HepG2 (cell line): ENCODE results near the gene GAL3ST3. TPM values are rescaled to one million over a fixed set of nuclear protein-coding genes. Genes with fewer than 3 reads are reported as not detected.
A peak's percentile ranks its signal among the peaks of the same experiment; 100 is the strongest.

Experiments
- ATAC-seq: fragments of 200-7000 bp; cut with Tn5 transposase; 3 replicates; pipeline ENCODE4 v1.9.1; 2020; ENCODE audit warnings: mild to moderate bottlenecking, moderate library complexity
- BruUV-seq: library from RNA; stranded (reverse); fragments of 400-500 nt; replicated peaks from 2 replicates; lab custom pipeline; 2021; lab: Mats Ljungman, UMichigan
- CTCF ChIA-PET: fragments of 300-600 bp; formaldehyde crosslinking; extraction: SDS; loops from one replicate; lab custom pipeline; 2021; ENCODE audit warnings: low total read pairs, inconsistent platforms, low intra/inter-chr PET ratio; lab: Yijun Ruan, JAX
- POLR2A ChIA-PET: fragments of 350-600 bp; sonication (Branson Sonifier 250); formaldehyde crosslinking; loops from one replicate; lab custom pipeline; 2020; ENCODE audit warnings: antibody characterized with exemption, inconsistent platforms; lab: Yijun Ruan, JAX
- DNase-seq: peaks from one replicate; pipeline ENCODE4 v3.0.0-alpha.2; 2015; ENCODE audit warnings: low spot score
- FAIRE-seq: peaks from 3 replicates; lab custom pipeline; 2011; peaks lifted over from hg19 to GRCh38; lab: Jason Lieb, UNC
- H2AFZ ChIP-seq: one replicate; pipeline ENCODE4 v1.6.1; 2011; ENCODE audit warnings: low read length, inconsistent platforms
- H3K27ac ChIP-seq: fragments of 300-600 bp; 3 replicates; pipeline ENCODE4 v1.8.0; 2011; ENCODE audit warnings: mixed run types, mild to moderate bottlenecking, mixed read lengths, low read length, inconsistent platforms; ENCODE audit not compliant: insufficient read depth; ENCODE audit errors: extremely low read length
- H3K27me3 ChIP-seq, 2 experiments: fragments of 200-600 bp in 1 of 2; 2 replicates in 1 of 2; 3 replicates in 1 of 2; pipeline versions ENCODE4 v1.6.0 to v1.8.0; 2011; ENCODE audit warnings: low read length in 2 of 2, mild to moderate bottlenecking in 2 of 2, moderate library complexity in 2 of 2, inconsistent platforms in 1 of 2; ENCODE audit not compliant: insufficient read depth in 2 of 2, control insufficient read depth in 1 of 2
- H3K36me3 ChIP-seq, 2 experiments: fragments of 200-600 bp in 1 of 2; replicated peaks in 1 of 2; 2 replicates in 1 of 2; 3 replicates in 1 of 2; pipeline versions ENCODE4 v1.5.1 to v1.8.0; 2011; ENCODE audit warnings: low read length in 2 of 2, inconsistent platforms in 1 of 2; ENCODE audit not compliant: insufficient read depth in 2 of 2, control insufficient read depth in 1 of 2
- H3K4me1 ChIP-seq: 2 replicates; pipeline ENCODE4 v1.5.1; 2012; ENCODE audit warnings: low read length, inconsistent platforms; ENCODE audit not compliant: insufficient read depth
- H3K4me2 ChIP-seq: 2 replicates; pipeline ENCODE4 v1.6.0; 2011; ENCODE audit warnings: low read depth, low read length, inconsistent platforms
- H3K4me3 ChIP-seq, 3 experiments: fragments of 200-600 bp in 1 of 3; sonication (generic), shearing (Covaris generic) in 1 of 3; replicated peaks in 1 of 3; 2 replicates each; pipeline ENCODE4 v1.5.1; 2011 to 2016; ENCODE audit warnings: low read length in 3 of 3, inconsistent platforms in 2 of 3, low read depth in 2 of 3, mild to moderate bottlenecking in 2 of 3, control low read depth in 1 of 3, mixed read lengths in 1 of 3; ENCODE audit not compliant: insufficient read depth in 1 of 3
- H3K79me2 ChIP-seq: one replicate; pipeline ENCODE4 v1.6.1; 2011; ENCODE audit warnings: low read length, inconsistent platforms; ENCODE audit not compliant: insufficient read depth
- H3K9ac ChIP-seq: 2 replicates; pipeline ENCODE4 v1.6.0; 2011; ENCODE audit warnings: mild to moderate bottlenecking, low read depth, low read length, inconsistent platforms; ENCODE audit not compliant: insufficient read depth
- H3K9me3 ChIP-seq: 2 replicates; pipeline ENCODE4 v1.5.1; 2012; ENCODE audit warnings: mild to moderate bottlenecking, low read length
- H4K20me1 ChIP-seq: 2 replicates; pipeline ENCODE4 v1.6.0; 2011; ENCODE audit warnings: inconsistent platforms, mild to moderate bottlenecking, low read length, moderate library complexity; ENCODE audit not compliant: insufficient read depth
- AHDC1 ChIP-seq: sonication (generic); formaldehyde crosslinking; IDR thresholded peaks from 2 replicates; pipeline ENCODE4 v1.5.1; 2020; ENCODE audit warnings: mild to moderate bottlenecking, missing genetic modification reagents, borderline replicate concordance
- ARNT2 ChIP-seq: sonication (generic); formaldehyde crosslinking; IDR thresholded peaks from 2 replicates; pipeline ENCODE4 v1.8.0; 2022; ENCODE audit warnings: mild to moderate bottlenecking, low read depth, missing genetic modification reagents, moderate library complexity
- ATF7 ChIP-seq, 2 experiments: fragments of 450-650 bp in 1 of 2; sonication (generic) in 1 of 2; formaldehyde crosslinking in 1 of 2; IDR thresholded peaks; 2 replicates each; pipeline versions ENCODE4 v1.4.0 to v1.6.1; 2016 to 2020; ENCODE audit warnings: antibody characterized with exemption in 1 of 2, mild to moderate bottlenecking in 1 of 2, missing genetic modification reagents in 1 of 2
- IRF1 ChIP-seq: sonication (generic); formaldehyde crosslinking; IDR thresholded peaks from 2 replicates; pipeline ENCODE4 v1.4.0; 2020; ENCODE audit warnings: low read depth, mild to moderate bottlenecking, missing genetic modification reagents
- PHF20 ChIP-seq: sonication (generic); formaldehyde crosslinking; IDR thresholded peaks from 2 replicates; pipeline ENCODE4 v1.5.0; 2020; ENCODE audit warnings: mild to moderate bottlenecking, missing genetic modification reagents
- POLR2A ChIP-seq, 2 experiments: IDR thresholded peaks; 2 replicates each; pipeline ENCODE4 v1.6.1; 2011; ENCODE audit warnings: low read depth in 2 of 2, low read length in 2 of 2, mild to moderate bottlenecking in 1 of 2, moderate library complexity in 1 of 2; ENCODE audit not compliant: insufficient read depth in 1 of 2
- SMAD9 ChIP-seq: sonication (generic); formaldehyde crosslinking; IDR thresholded peaks from 2 replicates; pipeline ENCODE4 v1.5.1; 2020; ENCODE audit warnings: mild to moderate bottlenecking, missing genetic modification reagents
- TBL1XR1 ChIP-seq: fragments of 150-350 bp; IDR thresholded peaks from 2 replicates; pipeline ENCODE4 v1.6.1; 2014; ENCODE audit warnings: borderline replicate concordance, low read length; ENCODE audit not compliant: partially characterized antibody
- YY1 ChIP-seq: IDR thresholded peaks from 2 replicates; pipeline ENCODE4 v1.6.1; 2011; ENCODE audit warnings: low read length, low read depth, moderate library complexity, mild to moderate bottlenecking; ENCODE audit not compliant: insufficient read depth, insufficient replicate concordance
- ZBTB21 ChIP-seq: sonication (generic); formaldehyde crosslinking; IDR thresholded peaks from 2 replicates; pipeline ENCODE4 v1.4.0; 2020; ENCODE audit warnings: missing genetic modification reagents
- ZNF333 ChIP-seq: sonication (generic); formaldehyde crosslinking; IDR thresholded peaks from 2 replicates; pipeline ENCODE4 v1.4.0; 2020; ENCODE audit warnings: mild to moderate bottlenecking, missing genetic modification reagents, borderline replicate concordance
- ZNF343 ChIP-seq: sonication (generic); formaldehyde crosslinking; IDR thresholded peaks from 2 replicates; pipeline ENCODE4 v1.4.0; 2020; ENCODE audit warnings: mild to moderate bottlenecking, missing genetic modification reagents
- WGBS: methylation state at CpG from one replicate; pipeline ENCODE4 v1.1.6; 2017; ENCODE audit warnings: low lambda C conversion rate; 5-methylcytosine and 5-hydroxymethylcytosine counted together
- in situ Hi-C: cut with HindIII; loops from 2 replicates; pipeline ENCODE4 v1.10.0; 2017; ENCODE audit warnings: low pct_unique_long_range_greater_than_20kb; ENCODE audit not compliant: extremely low pct_ligation_motif_present
- intact Hi-C: fragments of 100-400 bp; cut with micrococcal nuclease; formaldehyde crosslinking; loops from one replicate; pipeline ENCODE4 v1.10.0; 2022; ENCODE audit not compliant: unreplicated experiment
- polyA plus RNA-seq, 8 experiments: library from polyadenylated mRNA; depleted of rRNA in 3 of 8; stranded (reverse) in 7 of 8; unstranded in 1 of 8; fragments of >200 nt; fragmentation: Illumina TruSeq in 4 of 8; extraction: Trizol in 4 of 8; gene quantifications; 2 replicates each; pipeline versions ENCODE4 v1.2.1 to v1.2.3, GENCODE V29; 2011 to 2016; ENCODE audit warnings: low read depth in 4 of 8, missing spikeins in 1 of 8, mixed read lengths in 1 of 8; ENCODE audit not compliant: insufficient read depth in 1 of 8
- total RNA-seq, 5 experiments: library from RNA; depleted of rRNA; stranded (reverse); fragments of >200 nt; fragmentation: Illumina TruSeq; extraction: Trizol; gene quantifications; 2 replicates each; pipeline ENCODE4 v1.2.3, GENCODE V29; 2016; ENCODE audit warnings: low read depth in 1 of 5

The GAL3ST3 gene
- total and polyA plus RNA-seq, 2 of the 13 experiments (the other 11 are each of a cell fraction or from before 2014, with no cell fraction given) = not detected

GRCh38 chr11:66004186-66004585, 44.8 kb downstream of the GAL3ST3 start:
- peaks cover 31% of the 10 kb centered on the region for H3K79me2 ChIP-seq
- intact Hi-C loops = no loop called here
- peaks cover 8 to 19% of the 10 kb centered on the region in 2 experiments for H3K36me3 ChIP-seq
- H3K9ac ChIP-seq = no peak overlapping the region
- ChIA-PET CTCF (no interaction called here), POLR2A (interaction anchor here (0.9 kb wide), 1 partner anchor 18 kb away, joined by 3 read pairs; no protein-coding TSS in a partner anchor)
- no TSS peak for BruUV-seq
- H4K20me1 ChIP-seq = no peaks in the 10 kb centered on the region
- H3K9me3 ChIP-seq = no peaks in the 10 kb centered on the region
- in situ Hi-C loops = no loop called here
- H3K4me1 ChIP-seq = peaks cover 44% of the 10 kb centered on the region
- no peaks in the 10 kb centered on the region; a peak in 2 of 5 replicates for H3K27me3 ChIP-seq
- no peak overlapping the region for H3K27ac ChIP-seq
- FAIRE-seq (no peak), DNase-seq (no peak), ATAC-seq (no peak)
- no peak overlapping the region for H3K4me3 ChIP-seq
- 79% methylated on average over 4 of the region's 4 CpGs for WGBS
- no peak overlapping the region for H2AFZ ChIP-seq
- TF ChIP-seq PHF20 (CRISPR knock-in tag) = no peak
- TF ChIP-seq, all 625 proteins: peak for 0
- H3K4me2 ChIP-seq = no peak overlapping the region

- H2AFZ ChIP-seq = no peak overlapping the region
- in situ Hi-C loops = no loop called here
- ChIA-PET POLR2A (interaction anchor here (0.8 to 1.8 kb wide), 10 partner anchors 18 to 309 kb away, joined by 3 to 16 read pairs (median 5); partner anchors contain the start of genes CATSPER1, CCDC85B, FIBP and KAT5), CTCF (interaction anchor here (1.5 kb wide), 1 partner anchor 14 kb away, joined by 4 read pairs; no protein-coding TSS in a partner anchor)
- no peaks in the 10 kb centered on the region; a peak in 2 of 5 replicates for H3K27me3 ChIP-seq
- H3K27ac ChIP-seq = peak overlapping the region; percentile 94
- H3K4me2 ChIP-seq = peak overlapping the region; percentile 89
- WGBS = 80% methylated on average over 5 of the region's 6 CpGs
- peak overlapping the region; percentile 92 for H3K9ac ChIP-seq
- peaks cover 33% of the 10 kb centered on the region for H3K79me2 ChIP-seq
- no peaks in the 10 kb centered on the region for H3K9me3 ChIP-seq
- DNase-seq (no peak), ATAC-seq (no peak), FAIRE-seq (no peak)
- H3K4me1 ChIP-seq = peaks cover 44% of the 10 kb centered on the region
- H3K36me3 ChIP-seq = peaks cover 15 to 28% of the 10 kb centered on the region in 2 experiments
- intact Hi-C loops = no loop called here
- no TSS peak for BruUV-seq
- H3K4me3 ChIP-seq = peak overlapping the region; percentile 81 to 92 (median 88)
- H4K20me1 ChIP-seq = no peaks in the 10 kb centered on the region
- no peak for TF ChIP-seq SMAD9
- no peak for TF ChIP-seq ATF7 (IDR thresholded peaks at IDR 0.05)
- no peak for TF ChIP-seq ATF7 (CRISPR knock-in tag; IDR thresholded peaks at IDR 0.05)
- TF ChIP-seq AHDC1 (CRISPR knock-in tag) = no peak
- TF ChIP-seq IRF1 = no peak
- TF ChIP-seq POLR2A (IDR thresholded peaks at IDR 0.05; ENCODE audit: insufficient read depth in 1 of 2, low read depth in 2 of 2, low read length in 2 of 2) = no peak
- no peak for TF ChIP-seq ARNT2
- TF ChIP-seq YY1 = no peak
- TF ChIP-seq ZNF343 (CRISPR knock-in tag) = no peak
- TF ChIP-seq ZNF333 (CRISPR knock-in tag) = no peak
- no peak for TF ChIP-seq TBL1XR1
- no peak for TF ChIP-seq ZBTB21
These were observed 45.7 kb downstream of the GAL3ST3 start for GRCh38 chr11:66003291-66003690.
